Activated CD4-positive, alpha-beta memory T cell treated with anti-CD3 and anti-CD28 coated beads for 36 hours (primary cell): ENCODE results near the gene PLEKHS1. TPM values are rescaled to one million over a fixed set of nuclear protein-coding genes. Genes with fewer than 3 reads are reported as not detected.
"Not testable (repeated sequence)": the region's sequence is repeated elsewhere in the genome, so short reads cannot be mapped to it uniquely, and the experiment has no call there.

Experiments used
- CTCF ChIA-PET: fragments of 350-600 bp; sonication (Branson Sonifier 250); formaldehyde crosslinking; loops from one replicate; lab custom pipeline; 2021; ENCODE audit warnings: antibody characterized with exemption, inconsistent platforms; lab: Charles Lee
- POLR2A ChIA-PET: fragments of 350-600 bp; sonication (Branson Sonifier 250); formaldehyde crosslinking; loops from one replicate; lab custom pipeline; 2021; ENCODE audit warnings: antibody characterized with exemption; lab: Charles Lee
- DNase-seq: peaks from one replicate; pipeline ENCODE4 v3.0.0-alpha.2; 2020
- H3K27ac Mint-ChIP-seq: one replicate; pipeline ENCODE4 v1.8.0; 2021; ENCODE audit warnings: mixed read lengths
- H3K27me3 Mint-ChIP-seq: one replicate; pipeline ENCODE4 v1.8.0; 2021; ENCODE audit warnings: mixed read lengths
- H3K36me3 Mint-ChIP-seq: one replicate; pipeline ENCODE4 v1.8.0; 2021; ENCODE audit warnings: mixed read lengths
- H3K4me1 Mint-ChIP-seq: one replicate; pipeline ENCODE4 v1.8.0; 2021; ENCODE audit warnings: low read depth, mixed read lengths
- H3K4me3 Mint-ChIP-seq: one replicate; pipeline ENCODE4 v1.8.0; 2021; ENCODE audit warnings: mild to moderate bottlenecking, mixed read lengths
- H3K9me3 Mint-ChIP-seq: one replicate; pipeline ENCODE4 v1.8.0; 2021; ENCODE audit warnings: mixed read lengths
- intact Hi-C: fragments of 100-400 bp; cut with micrococcal nuclease; formaldehyde crosslinking; loops from one replicate; pipeline ENCODE4 v1.15.1; 2023
- microRNA-seq: library from miRNA; unstranded; fragments of <30 nt; microRNA quantifications from one replicate; pipeline ENCODE4 v1.2.0, GENCODE V29; 2022; ENCODE audit warnings: borderline number of aligned reads, borderline microRNAs expressed, borderline replicate concordance
- total RNA-seq, 2 experiments: library from RNA; stranded (reverse); gene quantifications; one replicate each; pipeline ENCODE4 v1.2.3, GENCODE V29; 2021

The PLEKHS1 gene
- total RNA-seq, 2 experiments from 2014 or later: not detected

DNA sequence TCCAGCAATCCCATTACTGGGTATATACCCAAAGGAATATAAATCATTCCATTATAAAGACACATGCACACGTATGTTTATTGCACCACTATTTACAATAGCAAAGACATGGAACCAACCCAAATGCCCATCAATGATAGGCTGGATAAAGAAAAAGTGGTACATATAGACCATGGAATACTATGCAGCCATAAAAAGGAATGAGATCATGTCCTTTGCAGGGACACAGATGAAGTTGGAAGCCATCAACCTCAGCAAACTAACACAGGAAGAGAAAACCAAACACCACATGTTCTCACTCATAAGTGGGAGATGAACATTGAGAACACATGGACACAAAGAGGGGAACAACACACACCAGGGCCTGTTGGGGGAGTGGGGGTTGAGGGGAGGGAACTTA lies 63.2 kb downstream of the PLEKHS1 start:
- CTCF ChIA-PET, intact Hi-C loops, H3K27ac Mint-ChIP-seq, POLR2A ChIA-PET, DNase-seq, H3K36me3 Mint-ChIP-seq, H3K4me1 Mint-ChIP-seq, H3K9me3 Mint-ChIP-seq, H3K27me3 Mint-ChIP-seq, H3K4me3 Mint-ChIP-seq: not testable (repeated sequence)

GRCh38 chr10:113819989-113820388 lies 68.5 kb downstream of the PLEKHS1 start:
- Mint-ChIP-seq H3K9me3 (no peaks in the 10 kb centered on the region), H3K36me3 (no peaks in the 10 kb centered on the region), H3K27me3 (peaks cover 4% of the 10 kb centered on the region), H3K4me3 (no peak overlapping the region), H3K27ac (no peak overlapping the region), H3K4me1 (no peaks in the 10 kb centered on the region)
- POLR2A ChIA-PET: no interaction called here
- no peak for DNase-seq
- CTCF ChIA-PET: interaction anchor here (0.6 kb wide), 1 partner anchor 887 kb away, joined by 3 read pairs; no protein-coding TSS in a partner anchor
- intact Hi-C loops: no loop called here

GRCh38 chr10:113820507-113820906 lies 69.0 kb downstream of the PLEKHS1 start:
- no peak for DNase-seq
- Mint-ChIP-seq H3K4me1 (no peaks in the 10 kb centered on the region), H3K36me3 (no peaks in the 10 kb centered on the region), H3K9me3 (no peaks in the 10 kb centered on the region), H3K27ac (no peak overlapping the region), H3K27me3 (peaks cover 4% of the 10 kb centered on the region), H3K4me3 (no peak overlapping the region)
- ChIA-PET POLR2A (no interaction called here), CTCF (no interaction called here)
- intact Hi-C loops: no loop called here

DNA sequence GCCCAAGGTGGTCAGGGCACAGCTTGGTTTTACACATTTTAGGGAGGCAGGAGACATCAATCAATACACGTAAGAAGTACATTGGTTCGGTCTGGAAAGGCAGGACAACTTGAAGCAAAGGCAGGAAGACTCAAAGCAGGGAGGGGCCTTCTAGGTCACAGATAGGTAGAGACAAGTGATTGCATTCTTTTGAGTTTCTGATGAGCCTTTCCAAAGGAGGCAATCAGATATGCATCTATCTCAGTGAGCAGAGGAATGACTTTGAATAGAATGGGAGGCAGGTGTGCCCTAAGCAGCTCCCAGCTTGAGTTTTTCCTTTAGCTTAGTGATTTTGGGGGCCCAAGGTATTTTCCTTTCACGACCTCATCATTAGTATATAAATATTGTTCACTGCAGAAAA lies 69.8 kb downstream of the PLEKHS1 start:
- CTCF ChIA-PET, DNase-seq, POLR2A ChIA-PET, H3K36me3 Mint-ChIP-seq, H3K27ac Mint-ChIP-seq, H3K4me3 Mint-ChIP-seq, H3K9me3 Mint-ChIP-seq, H3K27me3 Mint-ChIP-seq, H3K4me1 Mint-ChIP-seq, intact Hi-C loops: not testable (repeated sequence)

DNA sequence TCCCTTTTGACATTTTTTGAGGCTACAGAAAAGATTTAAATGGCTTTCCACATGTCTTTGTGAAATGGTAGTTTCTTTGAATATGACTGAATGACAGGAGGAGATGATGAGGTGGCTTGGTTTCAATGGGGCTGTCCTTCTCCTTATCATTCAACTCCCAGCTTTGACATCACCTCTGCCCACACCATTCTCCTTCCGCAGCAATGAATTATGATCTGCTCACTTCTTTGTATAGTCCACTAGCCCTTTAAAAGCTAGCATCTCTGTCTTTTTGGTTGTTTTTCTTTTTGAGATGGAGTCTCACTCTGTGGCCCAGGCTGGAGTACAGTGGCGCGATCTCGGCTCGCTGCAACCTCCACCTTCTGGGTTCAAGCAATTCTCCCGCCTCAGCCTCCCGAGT lies 70.7 kb downstream of the PLEKHS1 start:
- ChIA-PET POLR2A (no interaction called here), CTCF (no interaction called here)
- peaks cover 4% of the 10 kb centered on the region for H3K27me3 Mint-ChIP-seq
- no peaks in the 10 kb centered on the region for H3K4me1 Mint-ChIP-seq
- H3K9me3 Mint-ChIP-seq: no peaks in the 10 kb centered on the region
- no peak overlapping the region for H3K4me3 Mint-ChIP-seq
- H3K27ac Mint-ChIP-seq: no peak overlapping the region
- intact Hi-C loops: no loop called here
- H3K36me3 Mint-ChIP-seq: no peaks in the 10 kb centered on the region
- no peak for DNase-seq

DNA sequence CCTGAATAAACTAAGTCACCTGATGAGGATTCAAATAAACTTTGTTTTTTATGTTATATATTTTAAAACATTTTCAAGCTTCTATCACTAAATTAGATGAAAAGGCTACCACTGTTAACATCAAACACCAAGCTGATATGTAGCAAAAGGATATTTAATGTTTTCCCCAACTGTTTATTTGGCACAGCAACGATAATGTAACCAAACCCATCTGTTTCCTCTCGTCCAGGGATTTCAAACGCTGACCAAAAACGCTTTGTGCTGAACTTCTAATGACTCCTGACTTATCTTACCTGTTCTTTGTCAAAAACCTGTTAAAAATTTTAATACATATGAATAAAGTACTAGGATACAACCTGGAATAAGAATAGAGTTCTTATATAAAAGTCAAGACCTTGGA lies 71.9 kb downstream of the PLEKHS1 start:
- Mint-ChIP-seq H3K27ac (no peak overlapping the region), H3K4me1 (no peaks in the 10 kb centered on the region), H3K27me3 (peaks cover 4% of the 10 kb centered on the region), H3K36me3 (no peaks in the 10 kb centered on the region), H3K4me3 (no peak overlapping the region), H3K9me3 (no peaks in the 10 kb centered on the region)
- intact Hi-C loops: no loop called here
- no peak for DNase-seq
- CTCF ChIA-PET: interaction anchor here (0.8 to 1.5 kb wide), 2 partner anchors 24 to 280 kb away, joined by 3 to 4 read pairs; no protein-coding TSS in a partner anchor
- POLR2A ChIA-PET: no interaction called here

GRCh38 chr10:113825791-113826190 lies 74.3 kb downstream of the PLEKHS1 start:
- no peak for DNase-seq
- Mint-ChIP-seq H3K27me3 (peaks cover 4% of the 10 kb centered on the region), H3K4me1 (no peaks in the 10 kb centered on the region), H3K36me3 (no peaks in the 10 kb centered on the region), H3K27ac (no peak overlapping the region), H3K9me3 (no peaks in the 10 kb centered on the region), H3K4me3 (no peak overlapping the region)
- ChIA-PET CTCF (interaction anchor here (1.3 kb wide), 1 partner anchor 278 kb away, joined by 3 read pairs; no protein-coding TSS in a partner anchor), POLR2A (no interaction called here)
- intact Hi-C loops: no loop called here

- intact Hi-C loops, DNase-seq, H3K4me1 Mint-ChIP-seq, H3K36me3 Mint-ChIP-seq, H3K9me3 Mint-ChIP-seq, H3K27ac Mint-ChIP-seq, CTCF ChIA-PET, H3K27me3 Mint-ChIP-seq, H3K4me3 Mint-ChIP-seq, POLR2A ChIA-PET: not testable (repeated sequence)
These were observed 77.1 kb downstream of the PLEKHS1 start for GRCh38 chr10:113828567-113828966.

Small RNAs within 50 kb of the gene (microRNA-seq; reads per million reads assigned to microRNA genes)
- not detected for gene MIR4483

Other genes with a start within 250 kb of the PLEKHS1 start
- not detected for gene HABP2, start 198.6 kb upstream of the PLEKHS1 start, total RNA-seq
- gene NRAP, start 87.6 kb upstream of the PLEKHS1 start, total RNA-seq: not detected
- gene CASP7, start 71.8 kb upstream of the PLEKHS1 start, total RNA-seq: 10 to 100 TPM; 12.2 to 13.3 TPM
- 10 to 100 TPM; 13.8 to 16.6 TPM for gene DCLRE1A, start 102.4 kb downstream of the PLEKHS1 start, total RNA-seq
- gene NHLRC2, start 103.0 kb downstream of the PLEKHS1 start, total RNA-seq: 10 to 100 TPM; 21.8 to 23.7 TPM